ENCODE measurements around the gene DNAJC18. TPM values are rescaled to one million over a fixed set of nuclear protein-coding genes. Genes with fewer than 3 reads are reported as not detected.

DNAJC18 gene
- total and polyA plus RNA-seq, 4 donors = 0.66 to 1.8 (median 0.83) TPM

GRCh38 chr5:139378101-139378825 lies 61.1 kb downstream of the DNAJC18 start:
- H3K36me3 ChIP-seq (ENCODE audit: control insufficient read depth in 4 of 4, insufficient read depth in 3 of 4, low read depth in 1 of 4, low read length in 3 of 4) = peaks cover 0 to 14% (median 10%) of the 10 kb centered on the region in 4 donors
- no peaks in the 10 kb centered on the region for H3K9me3 ChIP-seq (ENCODE audit: control insufficient read depth in 4 of 4, low read length in 3 of 4)
- no peak overlapping the region for H3K9ac ChIP-seq (ENCODE audit: low read depth in 1 of 2, low read length in 2 of 2)
- no peak for TF ChIP-seq RXRA (IDR thresholded peaks at IDR 0.05)
- TF ChIP-seq HNF4A (conservative IDR thresholded peaks at IDR 0.05) = no peak
- TF ChIP-seq ZBTB33 (IDR thresholded peaks at IDR 0.05) = no peak
- no peak for TF ChIP-seq JUND (IDR thresholded peaks at IDR 0.05)
- no peak for TF ChIP-seq HNF4G (IDR thresholded peaks at IDR 0.05)
- no peak for TF ChIP-seq TAF1 (conservative IDR thresholded peaks at IDR 0.05)
- TF ChIP-seq RAD21 (IDR thresholded peaks at IDR 0.05) = no peak
- TF ChIP-seq FOXA1 (IDR thresholded peaks at IDR 0.05) = no peak
- TF ChIP-seq ATF3 (IDR thresholded peaks at IDR 0.05) = no peak
- no peak for TF ChIP-seq EGR1 (IDR thresholded peaks at IDR 0.05; ENCODE audit: low read depth in 2 of 2)
- TF ChIP-seq, protein P1, sequence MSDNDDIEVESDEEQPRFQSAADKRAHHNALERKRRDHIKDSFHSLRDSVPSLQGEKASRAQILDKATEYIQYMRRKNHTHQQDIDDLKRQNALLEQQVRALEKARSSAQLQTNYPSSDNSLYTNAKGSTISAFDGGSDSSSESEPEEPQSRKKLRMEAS (IDR thresholded peaks at IDR 0.05) = no peak
- no peak for TF ChIP-seq SP1 (IDR thresholded peaks at IDR 0.05)
- no peak for TF ChIP-seq REST (IDR thresholded peaks at IDR 0.05)
- TF ChIP-seq GABPA (IDR thresholded peaks at IDR 0.05 in 1 of 2, conservative IDR thresholded peaks at IDR 0.05 in 1 of 2) = no peak
- TF ChIP-seq FOXA2 (IDR thresholded peaks at IDR 0.05) = no peak
- TF ChIP-seq CTCF (IDR thresholded peaks at IDR 0.05; ENCODE audit: low read depth, low read length, missing input control) = no peak
- no peak for TF ChIP-seq NR2F2 (IDR thresholded peaks at IDR 0.05)
- no peak for TF ChIP-seq YY1 (IDR thresholded peaks at IDR 0.05)
- no peak overlapping the region for H3K27ac ChIP-seq (ENCODE audit: low read depth in 1 of 2, low read length in 2 of 2)
- no peak overlapping the region for H3K4me3 ChIP-seq (ENCODE audit: low read depth in 1 of 3, low read length in 3 of 3)
- DNase-seq (ENCODE audit: low spot score) = no peak
- peaks cover 5 to 28% (median 16%) of the 10 kb centered on the region in 4 donors for H3K4me1 ChIP-seq (ENCODE audit: control insufficient read depth in 4 of 4, insufficient read depth in 4 of 4, low read length in 3 of 4)
- WGBS = 91% methylated on average over 47 of the region's 47 CpGs
- H3K27me3 ChIP-seq (ENCODE audit: control insufficient read depth in 4 of 4, insufficient read depth in 4 of 4, low read length in 3 of 4) = no peaks in the 10 kb centered on the region

Data from liver (tissue), 9 donors.